ENCODE measurements around the gene DCAF8.

Gene DCAF8

GRCh38 chr1:160207118-160207650 lies 55.2 kb downstream of the DCAF8 start:
- no peak for DNase-seq (ENCODE audit: low read depth, low spot score)
- peak overlapping the region; percentile 94 for H3K27ac ChIP-seq

GRCh38 chr1:160206421-160207117 lies 55.8 kb downstream of the DCAF8 start:
- peak overlapping the region; percentile 94 for H3K27ac ChIP-seq
- DNase-seq (ENCODE audit: low read depth, low spot score): no peak

- DNase-seq (ENCODE audit: low read depth, low spot score): no peak
- H3K27ac ChIP-seq: peak overlapping the region; percentile 94
Measured at GRCh38 chr1:160206036-160206389, 56.3 kb downstream of the DCAF8 start.

- DNase-seq (ENCODE audit: low read depth, low spot score): no peak
- peak within 1 kb of the TSS; percentile 94 for H3K27ac ChIP-seq
Measured at GRCh38 chr1:160205242-160206035, 56.9 kb downstream of the DCAF8 start, which contains the start of gene PEA15. Gene PEA15, plus strand, starts transcription at chr1:160205384. Its CDS starts 6,161 bp downstream, at chr1:160211545.

- peak overlapping the region; percentile 94 for H3K27ac ChIP-seq
- no peak for DNase-seq (ENCODE audit: low read depth, low spot score)
Measured at GRCh38 chr1:160204526-160205241, 57.7 kb downstream of the DCAF8 start.

- DNase-seq (ENCODE audit: low read depth, low spot score): no peak
- H3K27ac ChIP-seq: no peak overlapping the region
Measured at GRCh38 chr1:160200786-160201185, 61.6 kb downstream of the DCAF8 start.

- DNase-seq (ENCODE audit: low read depth, low spot score): no peak
- H3K27ac ChIP-seq: no peak overlapping the region
Measured at GRCh38 chr1:160197231-160197630, 65.1 kb downstream of the DCAF8 start.

- DNase-seq (ENCODE audit: low read depth, low spot score): no peak
- no peak overlapping the region for H3K27ac ChIP-seq
Measured at GRCh38 chr1:160196143-160196542, 66.2 kb downstream of the DCAF8 start.

- H3K27ac ChIP-seq: no peak overlapping the region
- no peak for DNase-seq (ENCODE audit: low read depth, low spot score)
Measured at GRCh38 chr1:160194737-160195059, 67.7 kb downstream of the DCAF8 start.

- DNase-seq (ENCODE audit: low read depth, low spot score): no peak
- H3K27ac ChIP-seq: no peak overlapping the region
Measured at GRCh38 chr1:160193832-160194736, 68.3 kb downstream of the DCAF8 start.

- no peak overlapping the region for H3K27ac ChIP-seq
- DNase-seq (ENCODE audit: low read depth, low spot score): peak; percentile 18
Measured at GRCh38 chr1:160193091-160193819, 69.1 kb downstream of the DCAF8 start.

GRCh38 chr1:160192234-160192633 lies 70.1 kb downstream of the DCAF8 start:
- no peak for DNase-seq (ENCODE audit: low read depth, low spot score)
- no peak overlapping the region for H3K27ac ChIP-seq

GRCh38 chr1:160191756-160192155 lies 70.6 kb downstream of the DCAF8 start:
- DNase-seq (ENCODE audit: low read depth, low spot score): no peak

GRCh38 chr1:160189649-160190625 lies 72.4 kb downstream of the DCAF8 start, which contains the start of gene CASQ1:
Gene CASQ1, plus strand, starts transcription at chr1:160190575. Its CDS starts 177 bp downstream, at chr1:160190752.
- no peak within 1 kb of the TSS for H3K27ac ChIP-seq
- DNase-seq (ENCODE audit: low read depth, low spot score): no peak

More at GRCh38 chr1:160191756-160192155, 70.6 kb downstream of the DCAF8 start:
- no peak overlapping the region for H3K27ac ChIP-seq

- H3K27ac ChIP-seq: no peak overlapping the region
- DNase-seq (ENCODE audit: low read depth, low spot score): no peak
Measured at GRCh38 chr1:160188341-160188740, 74.0 kb downstream of the DCAF8 start.

GRCh38 chr1:160187407-160187806 lies 74.9 kb downstream of the DCAF8 start:
- no peak overlapping the region for H3K27ac ChIP-seq
- DNase-seq (ENCODE audit: low read depth, low spot score): no peak

- no peak for DNase-seq (ENCODE audit: low read depth, low spot score)
- H3K27ac ChIP-seq: no peak overlapping the region
Measured at GRCh38 chr1:160186729-160187128, 75.6 kb downstream of the DCAF8 start.

GRCh38 chr1:160186246-160186645 lies 76.1 kb downstream of the DCAF8 start:
- DNase-seq (ENCODE audit: low read depth, low spot score): no peak

More at GRCh38 chr1:160186246-160186645, 76.1 kb downstream of the DCAF8 start:
- no peak overlapping the region for H3K27ac ChIP-seq

All from epithelial cell of prostate (primary cell).